WTC11 (cell line): ENCODE results near the gene PC. TPM values are rescaled to one million over a fixed set of nuclear protein-coding genes. Genes with fewer than 3 reads are reported as not detected.

Source experiments
- ATAC-seq: fragments of 200-7000 bp; cut with Tn5 transposase; 2 replicates; pipeline ENCODE4 v1.10.0; 2021; ENCODE audit warnings: mild to moderate bottlenecking, moderate library complexity
- CTCF ChIA-PET: fragments of 300-600 bp; sonication (Branson Sonifier 250); formaldehyde crosslinking; loops from one replicate; lab custom pipeline; 2021; ENCODE audit warnings: antibody characterized with exemption; lab: Charles Lee
- POLR2A ChIA-PET: fragments of 350-600 bp; sonication (Branson Sonifier 250); formaldehyde crosslinking; loops from one replicate; lab custom pipeline; 2021; ENCODE audit warnings: antibody characterized with exemption; lab: Charles Lee
- DNase-seq: peaks from one replicate; pipeline ENCODE4 v3.0.0; 2021; ENCODE audit warnings: low spot score
- H3K27ac Mint-ChIP-seq: 2 replicates; pipeline ENCODE4 v1.8.0; 2021; ENCODE audit warnings: mixed read lengths
- H3K27me3 Mint-ChIP-seq: 2 replicates; pipeline ENCODE4 v1.8.0; 2021; ENCODE audit warnings: low read depth, mild to moderate bottlenecking, moderate library complexity, mixed read lengths
- H3K36me3 Mint-ChIP-seq: 2 replicates; pipeline ENCODE4 v1.8.0; 2021; ENCODE audit warnings: mixed read lengths
- H3K4me1 Mint-ChIP-seq: 2 replicates; pipeline ENCODE4 v1.8.0; 2022; ENCODE audit warnings: mixed read lengths
- H3K4me3 Mint-ChIP-seq: 2 replicates; pipeline ENCODE4 v1.8.0; 2021; ENCODE audit warnings: mild to moderate bottlenecking, moderate library complexity, mixed read lengths
- H3K9me3 Mint-ChIP-seq: 2 replicates; pipeline ENCODE4 v1.8.0; 2021; ENCODE audit warnings: mixed read lengths
- ATF1 ChIP-seq: sonication (generic); formaldehyde crosslinking; IDR thresholded peaks from 2 replicates; pipeline ENCODE4 v1.8.1; 2023; ENCODE audit warnings: mild to moderate bottlenecking, moderate library complexity, missing genetic modification reagents
- ATF3 ChIP-seq: sonication (generic); formaldehyde crosslinking; conservative IDR thresholded peaks from 2 replicates; pipeline ENCODE4 v1.8.1; 2022; ENCODE audit warnings: mild to moderate bottlenecking, missing genetic modification reagents
- EMX1 ChIP-seq: fragments of 250-450 bp; sonication (Bioruptor Pico); IDR thresholded peaks from 2 replicates; pipeline ENCODE4 v1.8.0; 2021; ENCODE audit warnings: mild to moderate bottlenecking
- FOXP1 ChIP-seq: sonication (generic); formaldehyde crosslinking; IDR thresholded peaks from 2 replicates; pipeline ENCODE4 v1.8.0; 2022; ENCODE audit warnings: missing genetic modification reagents, mild to moderate bottlenecking, moderate library complexity, borderline replicate concordance
- NFE2L1 ChIP-seq: sonication (generic); formaldehyde crosslinking; IDR thresholded peaks from 2 replicates; pipeline ENCODE4 v1.8.1; 2023; ENCODE audit warnings: missing genetic modification reagents
- NR2C2 ChIP-seq: sonication (generic); formaldehyde crosslinking; IDR thresholded peaks from 2 replicates; pipeline ENCODE4 v1.8.0; 2022; ENCODE audit warnings: mild to moderate bottlenecking, missing genetic modification reagents
- NR3C1 ChIP-seq: sonication (generic); formaldehyde crosslinking; conservative IDR thresholded peaks from 2 replicates; pipeline ENCODE4 v1.8.1; 2023; ENCODE audit warnings: low read depth, mild to moderate bottlenecking, missing genetic modification reagents
- SOX15 ChIP-seq: fragments of 250-450 bp; sonication (Bioruptor Pico); IDR thresholded peaks from 2 replicates; pipeline ENCODE4 v1.9.0; 2021; ENCODE audit warnings: mild to moderate bottlenecking
- SP1 ChIP-seq: sonication (generic); formaldehyde crosslinking; conservative IDR thresholded peaks from 2 replicates; pipeline ENCODE4 v1.8.1; 2022; ENCODE audit warnings: missing genetic modification reagents
- TEAD1 ChIP-seq: sonication (generic); formaldehyde crosslinking; IDR thresholded peaks from 2 replicates; pipeline ENCODE4 v1.8.0; 2022; ENCODE audit warnings: mild to moderate bottlenecking, missing genetic modification reagents
- USF2 ChIP-seq: sonication (generic); formaldehyde crosslinking; IDR thresholded peaks from 2 replicates; pipeline ENCODE4 v1.8.1; 2023; ENCODE audit warnings: mild to moderate bottlenecking, missing genetic modification reagents, moderate library complexity
- ZMAT4 ChIP-seq: fragments of 250-450 bp; sonication (Bioruptor Pico); IDR thresholded peaks from 2 replicates; pipeline ENCODE4 v1.9.0; 2021; ENCODE audit warnings: mild to moderate bottlenecking
- ZNF121 ChIP-seq: sonication (generic); formaldehyde crosslinking; IDR thresholded peaks from 2 replicates; pipeline ENCODE4 v1.8.0; 2023; ENCODE audit warnings: missing genetic modification reagents
- ZNF396 ChIP-seq: fragments of 250-450 bp; sonication (Bioruptor Pico); IDR thresholded peaks from 2 replicates; pipeline ENCODE4 v1.8.0; 2021; ENCODE audit warnings: mild to moderate bottlenecking, moderate library complexity, borderline replicate concordance
- ZNF423 ChIP-seq: fragments of 250-450 bp; sonication (Bioruptor Pico); IDR thresholded peaks from 2 replicates; pipeline ENCODE4 v2.1.2; 2022; ENCODE audit warnings: mild to moderate bottlenecking, moderate library complexity
- total RNA-seq: library from RNA; stranded (reverse); gene quantifications from 3 replicates; pipeline ENCODE4 v1.2.3, GENCODE V29; 2021
- TF ChIP-seq, protein P1 (sequence below): sonication (generic); formaldehyde crosslinking; IDR thresholded peaks from 2 replicates; pipeline ENCODE4 v1.8.0; 2022; ENCODE audit warnings: missing genetic modification reagents

The PC gene
- total RNA-seq, 1 experiment from 2014 or later = 27.2 TPM

DNA sequence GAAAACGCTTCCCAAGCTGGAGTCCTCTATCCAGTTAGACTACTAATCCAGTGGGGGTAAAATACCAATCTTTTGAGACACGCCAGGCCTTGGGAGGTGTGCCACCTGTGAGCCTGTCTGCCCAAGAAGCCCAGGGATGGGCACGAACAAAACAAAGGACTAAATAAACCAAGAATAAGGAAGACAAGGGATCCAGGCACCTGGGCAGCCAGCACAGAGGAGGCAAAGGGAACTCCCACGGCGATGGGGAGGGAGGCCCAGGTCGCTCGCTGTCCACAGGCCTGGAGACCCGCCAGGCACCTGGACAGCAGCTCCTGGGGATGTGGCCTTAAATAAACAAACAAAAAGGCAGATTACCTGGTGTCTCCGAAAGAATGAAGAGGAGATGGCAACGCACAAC lies 69.9 kb downstream of the PC start:
- ChIA-PET POLR2A (no interaction called here), CTCF (no interaction called here)
- no peak for TF ChIP-seq NFE2L1 (CRISPR knock-in tag)
- no peak for TF ChIP-seq ZMAT4 (CRISPR knock-in tag)
- TF ChIP-seq TEAD1 (CRISPR knock-in tag) = no peak
- Mint-ChIP-seq H3K36me3 (no peaks in the 10 kb centered on the region), H3K27ac (peak overlapping the region; percentile 82; the same call in 1 of the 2 replicates), H3K9me3 (no peaks in the 10 kb centered on the region), H3K4me3 (no peak overlapping the region), H3K4me1 (peaks cover 26% of the 10 kb centered on the region), H3K27me3 (no peaks in the 10 kb centered on the region)
- ATAC-seq = no peak
- DNase-seq = no peak

DNA sequence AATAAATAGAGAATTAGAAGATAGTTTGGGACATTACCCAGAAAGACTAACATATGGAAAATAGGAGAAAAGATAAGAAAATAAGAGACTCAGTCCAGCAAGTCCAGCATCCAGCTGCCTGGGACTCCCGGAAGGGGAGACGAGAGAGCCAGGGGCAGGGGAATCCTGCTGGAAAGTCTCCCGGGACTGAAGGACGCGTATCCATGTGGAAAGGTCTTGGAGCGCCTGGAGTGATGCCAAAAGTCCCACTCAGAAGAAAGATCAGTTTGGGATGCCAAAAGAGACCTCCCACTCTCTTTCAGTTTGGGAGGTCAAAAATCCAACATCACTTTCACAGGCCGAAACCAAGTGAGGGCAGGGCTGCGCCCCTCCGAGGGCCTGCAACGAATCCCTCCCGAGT lies 70.7 kb downstream of the PC start:
- ATAC-seq (no peak), DNase-seq (no peak)
- no peaks in the 10 kb centered on the region for H3K36me3 Mint-ChIP-seq
- H3K4me1 Mint-ChIP-seq = peaks cover 25% of the 10 kb centered on the region
- no peak overlapping the region for H3K4me3 Mint-ChIP-seq
- no peaks in the 10 kb centered on the region for H3K9me3 Mint-ChIP-seq
- H3K27ac Mint-ChIP-seq = no peak overlapping the region
- ChIA-PET POLR2A (no interaction called here), CTCF (interaction anchor here (0.5 to 2.0 kb wide), 4 partner anchors 13 to 134 kb away, joined by 3 to 7 read pairs (median 4); no protein-coding TSS in a partner anchor)
- H3K27me3 Mint-ChIP-seq = no peaks in the 10 kb centered on the region
- TF ChIP-seq ZMAT4 (CRISPR knock-in tag) (no peak), ATF1 (CRISPR knock-in tag) (no peak), ATF3 (CRISPR knock-in tag) (no peak), NR2C2 (no peak), FOXP1 (CRISPR knock-in tag) (no peak), ZNF396 (CRISPR knock-in tag) (no peak)
- TF ChIP-seq, protein P1, sequence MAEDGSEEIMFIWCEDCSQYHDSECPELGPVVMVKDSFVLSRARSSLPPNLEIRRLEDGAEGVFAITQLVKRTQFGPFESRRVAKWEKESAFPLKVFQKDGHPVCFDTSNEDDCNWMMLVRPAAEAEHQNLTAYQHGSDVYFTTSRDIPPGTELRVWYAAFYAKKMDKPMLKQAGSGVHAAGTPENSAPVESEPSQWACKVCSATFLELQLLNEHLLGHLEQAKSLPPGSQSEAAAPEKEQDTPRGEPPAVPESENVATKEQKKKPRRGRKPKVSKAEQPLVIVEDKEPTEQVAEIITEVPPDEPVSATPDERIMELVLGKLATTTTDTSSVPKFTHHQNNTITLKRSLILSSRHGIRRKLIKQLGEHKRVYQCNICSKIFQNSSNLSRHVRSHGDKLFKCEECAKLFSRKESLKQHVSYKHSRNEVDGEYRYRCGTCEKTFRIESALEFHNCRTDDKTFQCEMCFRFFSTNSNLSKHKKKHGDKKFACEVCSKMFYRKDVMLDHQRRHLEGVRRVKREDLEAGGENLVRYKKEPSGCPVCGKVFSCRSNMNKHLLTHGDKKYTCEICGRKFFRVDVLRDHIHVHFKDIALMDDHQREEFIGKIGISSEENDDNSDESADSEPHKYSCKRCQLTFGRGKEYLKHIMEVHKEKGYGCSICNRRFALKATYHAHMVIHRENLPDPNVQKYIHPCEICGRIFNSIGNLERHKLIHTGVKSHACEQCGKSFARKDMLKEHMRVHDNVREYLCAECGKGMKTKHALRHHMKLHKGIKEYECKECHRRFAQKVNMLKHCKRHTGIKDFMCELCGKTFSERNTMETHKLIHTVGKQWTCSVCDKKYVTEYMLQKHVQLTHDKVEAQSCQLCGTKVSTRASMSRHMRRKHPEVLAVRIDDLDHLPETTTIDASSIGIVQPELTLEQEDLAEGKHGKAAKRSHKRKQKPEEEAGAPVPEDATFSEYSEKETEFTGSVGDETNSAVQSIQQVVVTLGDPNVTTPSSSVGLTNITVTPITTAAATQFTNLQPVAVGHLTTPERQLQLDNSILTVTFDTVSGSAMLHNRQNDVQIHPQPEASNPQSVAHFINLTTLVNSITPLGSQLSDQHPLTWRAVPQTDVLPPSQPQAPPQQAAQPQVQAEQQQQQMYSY (CRISPR knock-in tag) = no peak

DNA sequence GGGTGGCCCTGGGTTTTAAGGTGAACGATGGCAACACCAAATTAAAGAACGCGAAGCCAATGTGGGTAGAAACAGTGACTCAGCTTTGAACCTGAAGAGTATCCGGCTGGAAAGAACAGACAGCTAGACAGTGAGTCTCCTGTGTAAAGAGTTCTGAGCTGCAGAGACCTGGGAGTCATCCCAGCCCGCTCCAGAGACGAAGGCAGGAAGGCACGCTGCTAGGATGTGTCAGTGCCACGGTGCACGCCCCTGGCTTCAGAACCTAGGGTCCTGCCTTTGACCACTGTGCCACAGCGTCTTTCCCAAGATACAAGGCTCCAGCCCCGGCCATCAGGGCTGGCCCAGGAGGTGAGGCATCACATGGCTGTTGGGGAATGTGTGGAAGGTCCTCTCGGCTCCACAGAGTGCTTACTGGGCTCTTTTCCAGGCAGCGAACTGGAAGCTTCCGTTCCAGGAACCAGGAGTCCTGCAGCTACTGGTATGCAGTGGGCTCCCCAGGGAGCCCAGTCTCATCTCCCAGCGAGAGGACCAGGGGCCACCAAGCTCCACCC lies 71.4 kb downstream of the PC start:
- POLR2A ChIA-PET = no interaction called here
- TF ChIP-seq ZNF121 (no peak), USF2 (CRISPR knock-in tag) (no peak), SOX15 (CRISPR knock-in tag) (no peak), ZNF423 (CRISPR knock-in tag) (peak; percentile 38; the same call in 1 of the 2 replicates), NR3C1 (CRISPR knock-in tag) (no peak), SP1 (CRISPR knock-in tag) (no peak), EMX1 (CRISPR knock-in tag) (no peak)
- ATAC-seq = no peak
- H3K4me3 Mint-ChIP-seq = no peak overlapping the region
- CTCF ChIA-PET = interaction anchor here (0.6 to 2.0 kb wide), 3 partner anchors 35 to 135 kb away, joined by 4 to 7 read pairs (median 5); no protein-coding TSS in a partner anchor
- peaks cover 27% of the 10 kb centered on the region for H3K4me1 Mint-ChIP-seq
- H3K9me3 Mint-ChIP-seq = no peaks in the 10 kb centered on the region
- H3K36me3 Mint-ChIP-seq = no peaks in the 10 kb centered on the region
- no peaks in the 10 kb centered on the region for H3K27me3 Mint-ChIP-seq
- peak overlapping the region; percentile 9; the same call in 1 of the 2 replicates for H3K27ac Mint-ChIP-seq
- DNase-seq = no peak
